GM12878 (cell line): ENCODE measurements around the gene CLEC4M. TPM values are rescaled to one million over a fixed set of nuclear protein-coding genes. Genes with fewer than 3 reads are reported as not detected.

ENCODE experiments used
- BACH1 ChIP-seq: fragments of 450-650 bp; IDR thresholded peaks from 2 replicates; pipeline ENCODE4 v1.6.1; 2017; ENCODE audit warnings: mild to moderate bottlenecking, borderline replicate concordance
- HDAC6 ChIP-seq: fragments of 200-600 bp; sonication (generic); IDR thresholded peaks from one replicate; pipeline ENCODE4 v1.8.0; 2017; ENCODE audit warnings: antibody characterized with exemption; ENCODE audit not compliant: unreplicated experiment
- JUNB ChIP-seq: IDR thresholded peaks from 2 replicates; pipeline ENCODE4 v1.6.1; 2016; ENCODE audit warnings: antibody characterized with exemption, mild to moderate bottlenecking
- KAT2A ChIP-seq: conservative IDR thresholded peaks from 2 replicates; pipeline ENCODE4 v1.6.1; 2011; ENCODE audit warnings: low read depth, low read length; ENCODE audit not compliant: control insufficient read depth
- PAX5 ChIP-seq: IDR thresholded peaks from 2 replicates; pipeline ENCODE4 v1.6.1; 2011; ENCODE audit warnings: low read depth, low read length, borderline replicate concordance
- RBBP5 ChIP-seq: fragments of 200-600 bp; sonication (generic); conservative IDR thresholded peaks from 2 replicates; pipeline ENCODE4 v1.6.1; 2016
- SIN3A ChIP-seq: IDR thresholded peaks from 2 replicates; pipeline ENCODE4 v1.6.1; 2012; ENCODE audit warnings: low read depth, low read length, improper control_type of control experiment
- SP1 ChIP-seq: IDR thresholded peaks from one replicate; pipeline ENCODE4 v1.6.1; 2011; ENCODE audit warnings: low read depth, low read length
- SREBF2 ChIP-seq: IDR thresholded peaks from 2 replicates; pipeline ENCODE4 v1.6.1; 2012; ENCODE audit warnings: mild to moderate bottlenecking, low read length
- TAF1 ChIP-seq: IDR thresholded peaks from 2 replicates; pipeline ENCODE4 v1.6.1; 2011; ENCODE audit warnings: mild to moderate bottlenecking, low read depth, low read length, borderline replicate concordance
- YBX1 ChIP-seq: fragments of 450-650 bp; IDR thresholded peaks from 2 replicates; pipeline ENCODE4 v1.6.1; 2016; ENCODE audit warnings: antibody characterized with exemption
- ZBED1 ChIP-seq: IDR thresholded peaks from 2 replicates; pipeline ENCODE4 v1.6.1; 2016; ENCODE audit warnings: borderline replicate concordance
- ZNF217 ChIP-seq: fragments of 450-650 bp; IDR thresholded peaks from 2 replicates; pipeline ENCODE4 v1.6.1; 2017; ENCODE audit warnings: antibody characterized with exemption, mild to moderate bottlenecking
- ZNF24 ChIP-seq: fragments of 450-650 bp; IDR thresholded peaks from 2 replicates; pipeline ENCODE4 v1.6.1; 2017; ENCODE audit warnings: antibody characterized with exemption, mild to moderate bottlenecking
- ZNF274 ChIP-seq: IDR thresholded peaks from one replicate; pipeline ENCODE4 v1.8.0; 2011; ENCODE audit not compliant: insufficient read length, insufficient read depth
- polyA plus RNA-seq, 11 experiments: library from polyadenylated mRNA; depleted of rRNA in 4 of 11; unstranded in 6 of 11; stranded (reverse) in 5 of 11; fragments of >200 nt; fragmentation: Nextera tagmentation in 4 of 11; fragmentation: Illumina TruSeq in 1 of 11; extraction: Ambion mirVana in 4 of 11; extraction: Trizol in 1 of 11; gene quantifications; 1 replicate in 1 of 11; 2 replicates in 10 of 11; pipeline versions ENCODE4 v1.2.1 to v1.2.3, GENCODE V29; 2011 to 2016; ENCODE audit warnings: inconsistent platforms in 2 of 11, missing spikeins in 2 of 11, low read depth in 1 of 11
- total RNA-seq, 4 experiments: library from RNA; depleted of rRNA in 3 of 4; stranded (reverse); fragments of >200 nt in 3 of 4; fragmentation: Illumina TruSeq in 1 of 4; extraction: Trizol in 1 of 4; gene quantifications; 2 replicates each; pipeline versions ENCODE4 v1.2.1 to v1.2.3, GENCODE V29; 2013 to 2021
- TF ChIP-seq, protein P1 (sequence below), 3 experiments: IDR thresholded peaks in 2 of 3; conservative IDR thresholded peaks in 1 of 3; 2 replicates each; pipeline ENCODE4 v1.5.1; 2011; ENCODE audit warnings: low read depth in 3 of 3, low read length in 3 of 3, mild to moderate bottlenecking in 3 of 3, control low read depth in 2 of 3, moderate library complexity in 2 of 3, inconsistent platforms in 1 of 3, mixed read lengths in 1 of 3; ENCODE audit not compliant: control insufficient read depth in 2 of 3, insufficient read depth in 1 of 3; ENCODE audit errors: extremely low read depth in 1 of 3
- TF ChIP-seq, protein P2 (sequence below): IDR thresholded peaks from 2 replicates; pipeline ENCODE4 v1.6.1; 2012; ENCODE audit warnings: low read depth, low read length, improper control_type of control experiment
- TF ChIP-seq, protein P3 (sequence below): fragments of 450-650 bp; IDR thresholded peaks from 2 replicates; pipeline ENCODE4 v1.6.1; 2016; ENCODE audit warnings: mild to moderate bottlenecking, moderate library complexity, borderline replicate concordance
- TF ChIP-seq, protein P4 (sequence below): fragments of 450-650 bp; IDR thresholded peaks from 2 replicates; pipeline ENCODE4 v1.6.1; 2017; ENCODE audit warnings: mild to moderate bottlenecking, moderate library complexity
- TF ChIP-seq, protein P5 (sequence below): IDR thresholded peaks from 2 replicates; pipeline ENCODE4 v1.6.1; 2011; ENCODE audit warnings: borderline replicate concordance, low read depth, mild to moderate bottlenecking, moderate library complexity, mixed read lengths, low read length; ENCODE audit not compliant: insufficient read depth; ENCODE audit errors: extremely low read length

CLEC4M gene
- total and polyA plus RNA-seq, 10 of the 15 experiments (the other 5 are each of a cell fraction or from before 2014, with no cell fraction given): 0.11 to 0.42 (median 0.25) TPM; not detected in 1

DNA sequence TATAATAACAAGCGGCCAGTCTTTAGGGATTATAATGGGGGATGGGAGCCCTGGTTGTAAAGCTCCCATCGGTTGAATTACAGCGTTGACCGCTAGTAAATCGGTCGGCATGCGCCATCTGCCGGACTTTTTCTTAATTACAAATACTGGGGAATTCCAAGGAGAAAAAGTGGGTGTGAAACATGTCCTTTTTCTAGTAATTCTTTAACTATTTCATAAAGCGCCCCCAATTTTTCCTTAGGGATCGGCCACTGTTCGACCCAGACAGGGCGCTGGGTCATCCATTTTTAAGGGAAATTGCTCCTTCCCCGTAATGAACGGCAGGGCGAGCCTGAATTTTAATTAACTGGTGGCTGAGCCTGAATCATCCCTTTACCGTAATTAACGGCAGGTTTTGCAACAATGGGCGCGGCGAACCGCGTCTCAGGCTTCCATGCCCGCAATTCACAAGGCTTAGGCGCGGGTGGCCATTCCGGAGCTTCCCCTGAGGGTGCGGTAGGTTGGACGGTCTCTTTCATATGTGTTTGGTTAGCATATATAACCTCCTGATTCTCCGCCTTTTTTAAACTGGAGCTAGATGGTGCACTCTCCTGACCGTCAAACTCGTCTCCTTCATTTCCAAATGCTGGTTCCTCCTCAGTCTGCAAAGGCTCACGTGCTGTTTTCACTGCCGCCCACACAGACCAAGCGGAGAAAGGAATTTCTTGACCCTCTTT is 36.8 kb downstream of the CLEC4M start (continued):
- peak; percentile 61; the same call in 1 of the 2 replicates for TF ChIP-seq ZNF24
- TF ChIP-seq, protein P1, sequence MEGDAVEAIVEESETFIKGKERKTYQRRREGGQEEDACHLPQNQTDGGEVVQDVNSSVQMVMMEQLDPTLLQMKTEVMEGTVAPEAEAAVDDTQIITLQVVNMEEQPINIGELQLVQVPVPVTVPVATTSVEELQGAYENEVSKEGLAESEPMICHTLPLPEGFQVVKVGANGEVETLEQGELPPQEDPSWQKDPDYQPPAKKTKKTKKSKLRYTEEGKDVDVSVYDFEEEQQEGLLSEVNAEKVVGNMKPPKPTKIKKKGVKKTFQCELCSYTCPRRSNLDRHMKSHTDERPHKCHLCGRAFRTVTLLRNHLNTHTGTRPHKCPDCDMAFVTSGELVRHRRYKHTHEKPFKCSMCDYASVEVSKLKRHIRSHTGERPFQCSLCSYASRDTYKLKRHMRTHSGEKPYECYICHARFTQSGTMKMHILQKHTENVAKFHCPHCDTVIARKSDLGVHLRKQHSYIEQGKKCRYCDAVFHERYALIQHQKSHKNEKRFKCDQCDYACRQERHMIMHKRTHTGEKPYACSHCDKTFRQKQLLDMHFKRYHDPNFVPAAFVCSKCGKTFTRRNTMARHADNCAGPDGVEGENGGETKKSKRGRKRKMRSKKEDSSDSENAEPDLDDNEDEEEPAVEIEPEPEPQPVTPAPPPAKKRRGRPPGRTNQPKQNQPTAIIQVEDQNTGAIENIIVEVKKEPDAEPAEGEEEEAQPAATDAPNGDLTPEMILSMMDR (IDR thresholded peaks at IDR 0.05 in 2 of 3, conservative IDR thresholded peaks at IDR 0.05 in 1 of 3; ENCODE audit: control insufficient read depth in 2 of 3, extremely low read depth in 1 of 3, insufficient read depth in 1 of 3, low read depth in 3 of 3, low read length in 3 of 3): peak; percentile 40 to 55 (median 49); a peak in 5 of 6 replicates
- TF ChIP-seq JUNB: no peak
- no peak for TF ChIP-seq RBBP5
- no peak for TF ChIP-seq SP1
- no peak for TF ChIP-seq ZNF274
- TF ChIP-seq BACH1: no peak
- no peak for TF ChIP-seq ZBED1
- TF ChIP-seq, protein P2, sequence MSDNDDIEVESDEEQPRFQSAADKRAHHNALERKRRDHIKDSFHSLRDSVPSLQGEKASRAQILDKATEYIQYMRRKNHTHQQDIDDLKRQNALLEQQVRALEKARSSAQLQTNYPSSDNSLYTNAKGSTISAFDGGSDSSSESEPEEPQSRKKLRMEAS: no peak
- no peak for TF ChIP-seq PAX5
- TF ChIP-seq KAT2A: no peak
- no peak for TF ChIP-seq SREBF2
- TF ChIP-seq, protein P3, sequence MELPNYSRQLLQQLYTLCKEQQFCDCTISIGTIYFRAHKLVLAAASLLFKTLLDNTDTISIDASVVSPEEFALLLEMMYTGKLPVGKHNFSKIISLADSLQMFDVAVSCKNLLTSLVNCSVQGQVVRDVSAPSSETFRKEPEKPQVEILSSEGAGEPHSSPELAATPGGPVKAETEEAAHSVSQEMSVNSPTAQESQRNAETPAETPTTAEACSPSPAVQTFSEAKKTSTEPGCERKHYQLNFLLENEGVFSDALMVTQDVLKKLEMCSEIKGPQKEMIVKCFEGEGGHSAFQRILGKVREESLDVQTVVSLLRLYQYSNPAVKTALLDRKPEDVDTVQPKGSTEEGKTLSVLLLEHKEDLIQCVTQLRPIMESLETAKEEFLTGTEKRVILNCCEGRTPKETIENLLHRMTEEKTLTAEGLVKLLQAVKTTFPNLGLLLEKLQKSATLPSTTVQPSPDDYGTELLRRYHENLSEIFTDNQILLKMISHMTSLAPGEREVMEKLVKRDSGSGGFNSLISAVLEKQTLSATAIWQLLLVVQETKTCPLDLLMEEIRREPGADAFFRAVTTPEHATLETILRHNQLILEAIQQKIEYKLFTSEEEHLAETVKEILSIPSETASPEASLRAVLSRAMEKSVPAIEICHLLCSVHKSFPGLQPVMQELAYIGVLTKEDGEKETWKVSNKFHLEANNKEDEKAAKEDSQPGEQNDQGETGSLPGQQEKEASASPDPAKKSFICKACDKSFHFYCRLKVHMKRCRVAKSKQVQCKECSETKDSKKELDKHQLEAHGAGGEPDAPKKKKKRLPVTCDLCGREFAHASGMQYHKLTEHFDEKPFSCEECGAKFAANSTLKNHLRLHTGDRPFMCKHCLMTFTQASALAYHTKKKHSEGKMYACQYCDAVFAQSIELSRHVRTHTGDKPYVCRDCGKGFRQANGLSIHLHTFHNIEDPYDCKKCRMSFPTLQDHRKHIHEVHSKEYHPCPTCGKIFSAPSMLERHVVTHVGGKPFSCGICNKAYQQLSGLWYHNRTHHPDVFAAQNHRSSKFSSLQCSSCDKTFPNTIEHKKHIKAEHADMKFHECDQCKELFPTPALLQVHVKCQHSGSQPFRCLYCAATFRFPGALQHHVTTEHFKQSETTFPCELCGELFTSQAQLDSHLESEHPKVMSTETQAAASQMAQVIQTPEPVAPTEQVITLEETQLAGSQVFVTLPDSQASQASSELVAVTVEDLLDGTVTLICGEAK: no peak
- TF ChIP-seq HDAC6: no peak
- TF ChIP-seq YBX1: no peak
- TF ChIP-seq, protein P4, sequence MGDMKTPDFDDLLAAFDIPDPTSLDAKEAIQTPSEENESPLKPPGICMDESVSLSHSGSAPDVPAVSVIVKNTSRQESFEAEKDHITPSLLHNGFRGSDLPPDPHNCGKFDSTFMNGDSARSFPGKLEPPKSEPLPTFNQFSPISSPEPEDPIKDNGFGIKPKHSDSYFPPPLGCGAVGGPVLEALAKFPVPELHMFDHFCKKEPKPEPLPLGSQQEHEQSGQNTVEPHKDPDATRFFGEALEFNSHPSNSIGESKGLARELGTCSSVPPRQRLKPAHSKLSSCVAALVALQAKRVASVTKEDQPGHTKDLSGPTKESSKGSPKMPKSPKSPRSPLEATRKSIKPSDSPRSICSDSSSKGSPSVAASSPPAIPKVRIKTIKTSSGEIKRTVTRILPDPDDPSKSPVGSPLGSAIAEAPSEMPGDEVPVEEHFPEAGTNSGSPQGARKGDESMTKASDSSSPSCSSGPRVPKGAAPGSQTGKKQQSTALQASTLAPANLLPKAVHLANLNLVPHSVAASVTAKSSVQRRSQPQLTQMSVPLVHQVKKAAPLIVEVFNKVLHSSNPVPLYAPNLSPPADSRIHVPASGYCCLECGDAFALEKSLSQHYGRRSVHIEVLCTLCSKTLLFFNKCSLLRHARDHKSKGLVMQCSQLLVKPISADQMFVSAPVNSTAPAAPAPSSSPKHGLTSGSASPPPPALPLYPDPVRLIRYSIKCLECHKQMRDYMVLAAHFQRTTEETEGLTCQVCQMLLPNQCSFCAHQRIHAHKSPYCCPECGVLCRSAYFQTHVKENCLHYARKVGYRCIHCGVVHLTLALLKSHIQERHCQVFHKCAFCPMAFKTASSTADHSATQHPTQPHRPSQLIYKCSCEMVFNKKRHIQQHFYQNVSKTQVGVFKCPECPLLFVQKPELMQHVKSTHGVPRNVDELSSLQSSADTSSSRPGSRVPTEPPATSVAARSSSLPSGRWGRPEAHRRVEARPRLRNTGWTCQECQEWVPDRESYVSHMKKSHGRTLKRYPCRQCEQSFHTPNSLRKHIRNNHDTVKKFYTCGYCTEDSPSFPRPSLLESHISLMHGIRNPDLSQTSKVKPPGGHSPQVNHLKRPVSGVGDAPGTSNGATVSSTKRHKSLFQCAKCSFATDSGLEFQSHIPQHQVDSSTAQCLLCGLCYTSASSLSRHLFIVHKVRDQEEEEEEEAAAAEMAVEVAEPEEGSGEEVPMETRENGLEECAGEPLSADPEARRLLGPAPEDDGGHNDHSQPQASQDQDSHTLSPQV: no peak
- TF ChIP-seq, protein P5, sequence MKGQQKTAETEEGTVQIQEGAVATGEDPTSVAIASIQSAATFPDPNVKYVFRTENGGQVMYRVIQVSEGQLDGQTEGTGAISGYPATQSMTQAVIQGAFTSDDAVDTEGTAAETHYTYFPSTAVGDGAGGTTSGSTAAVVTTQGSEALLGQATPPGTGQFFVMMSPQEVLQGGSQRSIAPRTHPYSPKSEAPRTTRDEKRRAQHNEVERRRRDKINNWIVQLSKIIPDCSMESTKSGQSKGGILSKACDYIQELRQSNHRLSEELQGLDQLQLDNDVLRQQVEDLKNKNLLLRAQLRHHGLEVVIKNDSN: no peak
- TF ChIP-seq ZNF217: no peak
- no peak for TF ChIP-seq SIN3A
- TF ChIP-seq TAF1: no peak
